ENCODE measurements around the gene CHGA.

GRCh38 chr14:92944976-92945375 is 22.0 kb downstream of the CHGA start:
- TF ChIP-seq, protein P1, sequence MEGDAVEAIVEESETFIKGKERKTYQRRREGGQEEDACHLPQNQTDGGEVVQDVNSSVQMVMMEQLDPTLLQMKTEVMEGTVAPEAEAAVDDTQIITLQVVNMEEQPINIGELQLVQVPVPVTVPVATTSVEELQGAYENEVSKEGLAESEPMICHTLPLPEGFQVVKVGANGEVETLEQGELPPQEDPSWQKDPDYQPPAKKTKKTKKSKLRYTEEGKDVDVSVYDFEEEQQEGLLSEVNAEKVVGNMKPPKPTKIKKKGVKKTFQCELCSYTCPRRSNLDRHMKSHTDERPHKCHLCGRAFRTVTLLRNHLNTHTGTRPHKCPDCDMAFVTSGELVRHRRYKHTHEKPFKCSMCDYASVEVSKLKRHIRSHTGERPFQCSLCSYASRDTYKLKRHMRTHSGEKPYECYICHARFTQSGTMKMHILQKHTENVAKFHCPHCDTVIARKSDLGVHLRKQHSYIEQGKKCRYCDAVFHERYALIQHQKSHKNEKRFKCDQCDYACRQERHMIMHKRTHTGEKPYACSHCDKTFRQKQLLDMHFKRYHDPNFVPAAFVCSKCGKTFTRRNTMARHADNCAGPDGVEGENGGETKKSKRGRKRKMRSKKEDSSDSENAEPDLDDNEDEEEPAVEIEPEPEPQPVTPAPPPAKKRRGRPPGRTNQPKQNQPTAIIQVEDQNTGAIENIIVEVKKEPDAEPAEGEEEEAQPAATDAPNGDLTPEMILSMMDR (IDR thresholded peaks at IDR 0.05) = no peak
- TF ChIP-seq SIN3A (IDR thresholded peaks at IDR 0.05; ENCODE audit: borderline replicate concordance, insufficient read depth, low read depth, low read length) (no peak), POLR2AphosphoS5 (IDR thresholded peaks at IDR 0.05; ENCODE audit: low read depth, low read length) (no peak)

Data from Panc1 (cell line).